Panc1 (cell line): ENCODE data around the gene MYBPH.

Experiments used
- POLR2AphosphoS5 ChIP-seq: IDR thresholded peaks from 2 replicates; pipeline ENCODE4 v1.6.1; 2012; ENCODE audit warnings: mild to moderate bottlenecking, low read depth, low read length, moderate library complexity
- TF ChIP-seq, protein P1 (sequence below): fragments of 450-650 bp; IDR thresholded peaks from 2 replicates; pipeline ENCODE4 v1.5.1; 2017; ENCODE audit warnings: mild to moderate bottlenecking

DNA sequence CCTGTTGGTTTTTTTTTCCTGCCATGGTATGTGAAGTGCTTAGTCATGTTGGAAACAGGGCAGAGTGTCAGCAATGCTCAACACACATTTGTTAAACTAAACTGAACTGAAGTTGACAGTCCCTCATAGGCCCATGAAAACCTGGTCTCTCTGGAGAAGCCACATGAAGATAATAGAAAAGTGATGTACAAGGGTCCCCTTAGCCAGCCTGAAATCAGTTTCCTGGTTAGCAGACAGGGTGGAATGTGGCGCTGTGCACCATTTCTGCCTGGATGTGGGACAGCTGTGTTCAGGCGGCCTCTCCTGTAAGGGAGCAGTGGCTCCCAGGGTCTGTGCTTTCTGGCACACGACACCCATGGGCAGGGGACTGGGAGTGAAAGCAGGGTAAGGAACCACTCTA lies 20.7 kb upstream of the MYBPH start:
- TF ChIP-seq, protein P1, sequence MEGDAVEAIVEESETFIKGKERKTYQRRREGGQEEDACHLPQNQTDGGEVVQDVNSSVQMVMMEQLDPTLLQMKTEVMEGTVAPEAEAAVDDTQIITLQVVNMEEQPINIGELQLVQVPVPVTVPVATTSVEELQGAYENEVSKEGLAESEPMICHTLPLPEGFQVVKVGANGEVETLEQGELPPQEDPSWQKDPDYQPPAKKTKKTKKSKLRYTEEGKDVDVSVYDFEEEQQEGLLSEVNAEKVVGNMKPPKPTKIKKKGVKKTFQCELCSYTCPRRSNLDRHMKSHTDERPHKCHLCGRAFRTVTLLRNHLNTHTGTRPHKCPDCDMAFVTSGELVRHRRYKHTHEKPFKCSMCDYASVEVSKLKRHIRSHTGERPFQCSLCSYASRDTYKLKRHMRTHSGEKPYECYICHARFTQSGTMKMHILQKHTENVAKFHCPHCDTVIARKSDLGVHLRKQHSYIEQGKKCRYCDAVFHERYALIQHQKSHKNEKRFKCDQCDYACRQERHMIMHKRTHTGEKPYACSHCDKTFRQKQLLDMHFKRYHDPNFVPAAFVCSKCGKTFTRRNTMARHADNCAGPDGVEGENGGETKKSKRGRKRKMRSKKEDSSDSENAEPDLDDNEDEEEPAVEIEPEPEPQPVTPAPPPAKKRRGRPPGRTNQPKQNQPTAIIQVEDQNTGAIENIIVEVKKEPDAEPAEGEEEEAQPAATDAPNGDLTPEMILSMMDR: no peak
- no peak for TF ChIP-seq POLR2AphosphoS5
